Measurements from ENCODE around the gene ZNF648. TPM values are rescaled to one million over a fixed set of nuclear protein-coding genes. Genes with fewer than 3 reads are reported as not detected.

The ZNF648 gene
- not detected for total RNA-seq (2021; fragmentation: NEBNext Ultra II Directional; extraction: Animal tissue kit (Norgen Biotek cat#: 25700))
- long read RNA-seq, result 0 reads

DNA sequence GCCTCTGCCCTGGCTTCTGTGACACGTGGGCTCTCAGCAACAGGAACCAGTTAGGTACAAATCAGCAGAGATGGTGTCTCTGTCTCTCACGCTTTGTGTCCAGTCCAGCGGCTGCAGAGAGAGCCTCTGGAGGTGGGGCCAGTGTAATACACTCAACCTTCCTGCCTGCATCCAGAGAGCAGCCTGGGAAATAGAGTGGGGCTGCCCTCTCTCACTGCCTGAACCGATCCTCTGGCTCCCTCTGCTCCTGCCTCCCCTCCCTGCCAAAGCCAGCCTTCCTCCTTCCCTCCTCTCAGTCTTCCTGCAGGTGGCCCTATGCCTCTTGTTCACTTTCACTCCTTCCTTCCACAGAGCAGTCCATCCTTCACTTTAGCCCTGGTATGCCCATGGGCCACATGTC lies at the start of gene ZNF648:
ZNF648 (minus strand) TSS at position 119 of the 400 bp plus-strand sequence. CDS start 3,702 bp downstream, outside the sequence.
- H3K36me3 Mint-ChIP-seq (ENCODE audit: low read depth), result peaks cover 5% of the 10 kb centered on the region
- no peaks in the 10 kb centered on the region for H3K4me1 Mint-ChIP-seq (ENCODE audit: low read depth)
- H3K4me3 Mint-ChIP-seq, result no peak within 1 kb of the TSS
- TF ChIP-seq, protein P1, sequence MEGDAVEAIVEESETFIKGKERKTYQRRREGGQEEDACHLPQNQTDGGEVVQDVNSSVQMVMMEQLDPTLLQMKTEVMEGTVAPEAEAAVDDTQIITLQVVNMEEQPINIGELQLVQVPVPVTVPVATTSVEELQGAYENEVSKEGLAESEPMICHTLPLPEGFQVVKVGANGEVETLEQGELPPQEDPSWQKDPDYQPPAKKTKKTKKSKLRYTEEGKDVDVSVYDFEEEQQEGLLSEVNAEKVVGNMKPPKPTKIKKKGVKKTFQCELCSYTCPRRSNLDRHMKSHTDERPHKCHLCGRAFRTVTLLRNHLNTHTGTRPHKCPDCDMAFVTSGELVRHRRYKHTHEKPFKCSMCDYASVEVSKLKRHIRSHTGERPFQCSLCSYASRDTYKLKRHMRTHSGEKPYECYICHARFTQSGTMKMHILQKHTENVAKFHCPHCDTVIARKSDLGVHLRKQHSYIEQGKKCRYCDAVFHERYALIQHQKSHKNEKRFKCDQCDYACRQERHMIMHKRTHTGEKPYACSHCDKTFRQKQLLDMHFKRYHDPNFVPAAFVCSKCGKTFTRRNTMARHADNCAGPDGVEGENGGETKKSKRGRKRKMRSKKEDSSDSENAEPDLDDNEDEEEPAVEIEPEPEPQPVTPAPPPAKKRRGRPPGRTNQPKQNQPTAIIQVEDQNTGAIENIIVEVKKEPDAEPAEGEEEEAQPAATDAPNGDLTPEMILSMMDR (IDR thresholded peaks at IDR 0.05), result no peak
- H3K27ac Mint-ChIP-seq, result no peak within 1 kb of the TSS
- no peak for DNase-seq
- H3K9me3 Mint-ChIP-seq, result peaks cover 12% of the 10 kb centered on the region
- no peaks in the 10 kb centered on the region; the same call in 1 of the 2 replicates for H3K27me3 Mint-ChIP-seq (ENCODE audit: insufficient read depth)

DNA sequence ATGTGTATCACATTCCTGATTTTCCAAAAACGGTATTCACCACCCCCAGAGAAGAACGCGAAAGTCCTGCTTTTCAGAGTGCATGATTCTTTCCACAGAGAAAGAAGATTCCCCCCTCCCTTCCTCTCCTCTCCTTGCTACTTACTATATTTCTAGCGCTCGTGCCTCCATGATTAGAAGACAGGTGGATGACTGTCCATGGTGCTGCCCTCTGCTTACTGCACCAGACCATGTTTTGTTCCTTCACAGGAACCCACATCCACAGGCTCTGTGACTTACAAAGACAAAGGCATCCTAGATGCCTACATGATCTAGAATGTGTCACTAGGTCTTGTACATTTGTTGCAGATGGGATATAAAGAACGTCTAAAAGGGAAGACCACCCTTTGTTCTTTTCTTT lies 49.1 kb upstream of the ZNF648 start:
- Mint-ChIP-seq H3K4me1 (ENCODE audit: low read depth) (no peaks in the 10 kb centered on the region), H3K27ac (no peak overlapping the region), H3K9me3 (no peaks in the 10 kb centered on the region; the same call in 1 of the 2 replicates), H3K36me3 (ENCODE audit: low read depth) (no peaks in the 10 kb centered on the region), H3K27me3 (ENCODE audit: insufficient read depth) (peaks cover 6% of the 10 kb centered on the region; the same call in 1 of the 2 replicates), H3K4me3 (no peak overlapping the region)
- DNase-seq, result no peak
- TF ChIP-seq, protein P1 (IDR thresholded peaks at IDR 0.05), result no peak

GRCh38 chr1:182109771-182110170 lies 48.3 kb upstream of the ZNF648 start:
- TF ChIP-seq, protein P1 (IDR thresholded peaks at IDR 0.05), result no peak
- Mint-ChIP-seq H3K36me3 (ENCODE audit: low read depth) (no peaks in the 10 kb centered on the region), H3K4me3 (no peak overlapping the region), H3K4me1 (ENCODE audit: low read depth) (no peaks in the 10 kb centered on the region), H3K27ac (no peak overlapping the region), H3K27me3 (ENCODE audit: insufficient read depth) (peaks cover 6% of the 10 kb centered on the region; the same call in 1 of the 2 replicates), H3K9me3 (no peaks in the 10 kb centered on the region; the same call in 1 of the 2 replicates)
- no peak for DNase-seq

DNA sequence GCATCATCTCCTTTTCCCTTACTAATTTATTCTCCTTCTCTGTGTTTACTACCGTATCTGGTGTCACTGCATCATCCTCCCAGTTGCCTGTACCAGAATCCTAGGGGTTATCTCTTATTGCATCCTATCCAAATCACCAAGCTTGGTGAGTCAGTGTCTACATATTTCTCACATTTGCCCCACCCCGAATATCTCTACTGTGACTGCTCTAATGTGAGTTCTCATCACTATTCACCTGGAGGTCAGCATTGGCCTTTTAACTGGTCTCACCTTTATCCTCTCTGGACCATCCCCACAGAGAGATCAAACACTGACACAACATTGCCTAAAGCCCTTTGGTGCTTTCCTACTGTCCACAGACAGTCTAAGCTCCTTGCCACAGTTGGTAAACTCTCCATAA lies 45.7 kb upstream of the ZNF648 start:
- H3K4me1 Mint-ChIP-seq (ENCODE audit: low read depth), result no peaks in the 10 kb centered on the region
- H3K27me3 Mint-ChIP-seq (ENCODE audit: insufficient read depth), result peaks cover 1% of the 10 kb centered on the region; the same call in 1 of the 2 replicates
- H3K4me3 Mint-ChIP-seq, result no peak overlapping the region
- H3K36me3 Mint-ChIP-seq (ENCODE audit: low read depth), result no peaks in the 10 kb centered on the region
- no peak overlapping the region for H3K27ac Mint-ChIP-seq
- no peak for DNase-seq
- no peaks in the 10 kb centered on the region; the same call in 1 of the 2 replicates for H3K9me3 Mint-ChIP-seq
- TF ChIP-seq, protein P1 (IDR thresholded peaks at IDR 0.05), result no peak

- Mint-ChIP-seq H3K27me3 (ENCODE audit: insufficient read depth) (0 out of 2 replicates have a peak, but pooled peaks cover 1% of the 10 kb centered on the region), H3K27ac (no peak overlapping the region), H3K36me3 (ENCODE audit: low read depth) (no peaks in the 10 kb centered on the region), H3K9me3 (no peaks in the 10 kb centered on the region), H3K4me3 (no peak overlapping the region), H3K4me1 (ENCODE audit: low read depth) (no peaks in the 10 kb centered on the region)
- no peak for DNase-seq
- TF ChIP-seq, protein P1 (IDR thresholded peaks at IDR 0.05), result no peak
Measured at GRCh38 chr1:182102043-182102416, 40.5 kb upstream of the ZNF648 start.
